ENCODE data around the gene FAM241A. TPM values are rescaled to one million over a fixed set of nuclear protein-coding genes. Genes with fewer than 3 reads are reported as not detected.

The FAM241A gene
- total RNA-seq, 1 experiment from 2014 or later = 0.90 TPM

Other genes with a start within 250 kb of the FAM241A start
- 18.9 TPM for gene AP1AR, start 86.3 kb downstream of the FAM241A start, total RNA-seq (2021; ENCODE audit: unreplicated experiment)
- gene TIFA, start 140.4 kb downstream of the FAM241A start, total RNA-seq (2021; ENCODE audit: unreplicated experiment) = 6.4 TPM
- 1.4 TPM for gene ALPK1, start 151.9 kb downstream of the FAM241A start, total RNA-seq (2021; ENCODE audit: unreplicated experiment)

All from Panc1 (cell line).